ENCODE data around the gene EDDM3A.

GRCh38 chr14:20722016-20722415, 23.7 kb upstream of the EDDM3A start:
- TF ChIP-seq CTCF (conservative IDR thresholded peaks at IDR 0.05 in 1 of 2, IDR thresholded peaks at IDR 0.05 in 1 of 2; ENCODE audit: extremely low read depth in 1 of 2, insufficient read depth in 1 of 2, low read depth in 1 of 2, low read length in 2 of 2) = no peak
- no peak for TF ChIP-seq EZH2 (IDR thresholded peaks at IDR 0.05; ENCODE audit: borderline replicate concordance, low read length)
